ENCODE measurements around the gene MYLK3. TPM values are rescaled to one million over a fixed set of nuclear protein-coding genes. Genes with fewer than 3 reads are reported as not detected.

MYLK3 gene
- total RNA-seq, 1 experiment from 2014 or later: not detected

DNA sequence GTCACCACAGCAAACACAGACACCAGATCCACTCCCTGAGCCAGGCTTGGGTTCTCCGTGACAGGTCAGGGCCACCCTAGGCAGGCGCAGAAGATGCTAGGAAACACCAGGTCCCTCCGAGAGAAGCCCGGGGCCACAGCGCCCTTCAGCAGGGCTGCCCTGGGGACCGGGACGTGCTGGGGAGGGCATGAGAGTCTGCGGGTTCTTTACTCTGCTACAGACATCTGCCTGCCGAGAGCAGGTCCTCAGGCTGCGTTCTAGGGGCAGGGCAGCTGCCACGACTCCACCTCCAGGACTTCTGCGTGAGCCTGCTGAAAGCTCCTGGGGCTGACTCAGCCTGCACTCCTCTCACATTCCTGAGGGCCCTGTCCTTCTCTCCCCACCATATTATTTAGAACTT lies 11.4 kb downstream of the MYLK3 start:
- H3K9me3 Mint-ChIP-seq (ENCODE audit: unreplicated experiment): no peaks in the 10 kb centered on the region
- H3K27me3 Mint-ChIP-seq (ENCODE audit: insufficient read depth, unreplicated experiment): no peaks in the 10 kb centered on the region
- H3K27ac Mint-ChIP-seq (ENCODE audit: low read depth, unreplicated experiment): no peak overlapping the region
- CTCF ChIA-PET: interaction anchor here (0.7 kb wide), 1 partner anchor 44 kb away, joined by 3 read pairs; no protein-coding TSS in a partner anchor
- H3K4me1 Mint-ChIP-seq (ENCODE audit: insufficient read depth, unreplicated experiment): no peaks in the 10 kb centered on the region
- no peak overlapping the region for H3K4me3 Mint-ChIP-seq (ENCODE audit: unreplicated experiment)
- H3K36me3 Mint-ChIP-seq (ENCODE audit: insufficient read depth, unreplicated experiment): no peaks in the 10 kb centered on the region
- POLR2A ChIA-PET: no interaction called here
- TF ChIP-seq, protein P1, sequence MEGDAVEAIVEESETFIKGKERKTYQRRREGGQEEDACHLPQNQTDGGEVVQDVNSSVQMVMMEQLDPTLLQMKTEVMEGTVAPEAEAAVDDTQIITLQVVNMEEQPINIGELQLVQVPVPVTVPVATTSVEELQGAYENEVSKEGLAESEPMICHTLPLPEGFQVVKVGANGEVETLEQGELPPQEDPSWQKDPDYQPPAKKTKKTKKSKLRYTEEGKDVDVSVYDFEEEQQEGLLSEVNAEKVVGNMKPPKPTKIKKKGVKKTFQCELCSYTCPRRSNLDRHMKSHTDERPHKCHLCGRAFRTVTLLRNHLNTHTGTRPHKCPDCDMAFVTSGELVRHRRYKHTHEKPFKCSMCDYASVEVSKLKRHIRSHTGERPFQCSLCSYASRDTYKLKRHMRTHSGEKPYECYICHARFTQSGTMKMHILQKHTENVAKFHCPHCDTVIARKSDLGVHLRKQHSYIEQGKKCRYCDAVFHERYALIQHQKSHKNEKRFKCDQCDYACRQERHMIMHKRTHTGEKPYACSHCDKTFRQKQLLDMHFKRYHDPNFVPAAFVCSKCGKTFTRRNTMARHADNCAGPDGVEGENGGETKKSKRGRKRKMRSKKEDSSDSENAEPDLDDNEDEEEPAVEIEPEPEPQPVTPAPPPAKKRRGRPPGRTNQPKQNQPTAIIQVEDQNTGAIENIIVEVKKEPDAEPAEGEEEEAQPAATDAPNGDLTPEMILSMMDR (IDR thresholded peaks at IDR 0.05; ENCODE audit: unreplicated experiment): no peak
- DNase-seq (ENCODE audit: unreplicated experiment): no peak
- intact Hi-C loops (cut with micrococcal nuclease): no loop called here
- BruUV-seq (replicated peaks): no TSS peak

DNA sequence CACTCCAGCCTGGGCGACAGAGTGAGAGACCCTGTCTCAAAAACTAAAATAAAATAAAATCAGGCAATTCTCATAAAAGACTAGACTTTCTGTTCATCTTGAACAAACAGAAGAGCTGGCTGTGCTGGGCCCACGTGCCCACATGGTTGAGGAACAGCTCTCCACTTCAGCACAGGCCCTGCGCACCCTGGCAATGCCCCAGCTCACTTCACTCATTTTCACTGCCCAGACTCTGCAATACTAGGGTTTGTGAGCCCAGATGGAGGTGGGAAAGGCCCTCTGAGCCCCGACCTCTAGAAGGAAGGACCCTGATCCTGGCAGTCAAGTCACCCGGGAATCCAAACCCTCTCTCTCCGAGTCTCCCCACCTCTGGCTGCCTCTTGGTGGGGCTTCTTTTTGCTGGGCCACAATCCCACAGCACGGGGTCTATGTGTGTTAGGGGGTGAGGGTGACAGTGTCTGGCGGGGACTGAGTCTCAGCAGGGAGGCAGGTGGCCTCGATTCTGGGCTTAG lies 14.8 kb downstream of the MYLK3 start:
- Mint-ChIP-seq H3K4me1 (ENCODE audit: insufficient read depth, unreplicated experiment) (no peaks in the 10 kb centered on the region), H3K36me3 (ENCODE audit: insufficient read depth, unreplicated experiment) (no peaks in the 10 kb centered on the region), H3K27me3 (ENCODE audit: insufficient read depth, unreplicated experiment) (no peaks in the 10 kb centered on the region), H3K9me3 (ENCODE audit: unreplicated experiment) (no peaks in the 10 kb centered on the region), H3K4me3 (ENCODE audit: unreplicated experiment) (no peak overlapping the region), H3K27ac (ENCODE audit: low read depth, unreplicated experiment) (no peak overlapping the region)
- intact Hi-C loops (cut with micrococcal nuclease): no loop called here
- BruUV-seq (replicated peaks): no TSS peak
- TF ChIP-seq, protein P1 (IDR thresholded peaks at IDR 0.05; ENCODE audit: unreplicated experiment): no peak
- POLR2A ChIA-PET: no interaction called here
- CTCF ChIA-PET: interaction anchor here (0.7 kb wide), 1 partner anchor 73 kb away, joined by 3 read pairs; no protein-coding TSS in a partner anchor
- no peak for DNase-seq (ENCODE audit: unreplicated experiment)

DNA sequence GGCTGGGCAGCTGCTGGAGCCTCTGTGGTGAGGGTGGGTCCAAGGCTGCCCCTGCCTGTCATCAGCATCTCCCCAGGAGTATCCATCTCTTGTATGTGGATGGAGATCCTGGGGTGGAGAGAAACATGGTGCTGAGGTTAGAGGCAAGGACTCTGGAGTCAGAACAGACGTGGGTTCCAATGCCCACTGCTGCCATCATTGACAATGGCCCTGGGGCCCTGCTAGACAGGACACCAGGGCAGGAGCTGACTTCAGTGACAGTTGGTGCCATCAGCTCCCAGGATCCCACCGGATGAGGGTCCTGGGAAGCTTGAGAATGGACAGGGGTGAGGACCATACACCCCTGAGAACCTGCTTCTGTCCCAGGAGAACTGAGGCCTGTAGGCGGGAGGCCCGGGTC lies 15.6 kb downstream of the MYLK3 start:
- no peak overlapping the region for H3K4me3 Mint-ChIP-seq (ENCODE audit: unreplicated experiment)
- DNase-seq (ENCODE audit: unreplicated experiment): no peak
- TF ChIP-seq, protein P1 (IDR thresholded peaks at IDR 0.05; ENCODE audit: unreplicated experiment): no peak
- no peaks in the 10 kb centered on the region for H3K36me3 Mint-ChIP-seq (ENCODE audit: insufficient read depth, unreplicated experiment)
- no peaks in the 10 kb centered on the region for H3K9me3 Mint-ChIP-seq (ENCODE audit: unreplicated experiment)
- intact Hi-C loops (cut with micrococcal nuclease): no loop called here
- ChIA-PET POLR2A (no interaction called here), CTCF (interaction anchor here (0.6 kb wide), 3 partner anchors 38 to 198 kb away, joined by 3 to 4 read pairs (median 4); no protein-coding TSS in a partner anchor)
- H3K27me3 Mint-ChIP-seq (ENCODE audit: insufficient read depth, unreplicated experiment): no peaks in the 10 kb centered on the region
- no peak overlapping the region for H3K27ac Mint-ChIP-seq (ENCODE audit: low read depth, unreplicated experiment)
- no peaks in the 10 kb centered on the region for H3K4me1 Mint-ChIP-seq (ENCODE audit: insufficient read depth, unreplicated experiment)
- BruUV-seq (replicated peaks): no TSS peak

DNA sequence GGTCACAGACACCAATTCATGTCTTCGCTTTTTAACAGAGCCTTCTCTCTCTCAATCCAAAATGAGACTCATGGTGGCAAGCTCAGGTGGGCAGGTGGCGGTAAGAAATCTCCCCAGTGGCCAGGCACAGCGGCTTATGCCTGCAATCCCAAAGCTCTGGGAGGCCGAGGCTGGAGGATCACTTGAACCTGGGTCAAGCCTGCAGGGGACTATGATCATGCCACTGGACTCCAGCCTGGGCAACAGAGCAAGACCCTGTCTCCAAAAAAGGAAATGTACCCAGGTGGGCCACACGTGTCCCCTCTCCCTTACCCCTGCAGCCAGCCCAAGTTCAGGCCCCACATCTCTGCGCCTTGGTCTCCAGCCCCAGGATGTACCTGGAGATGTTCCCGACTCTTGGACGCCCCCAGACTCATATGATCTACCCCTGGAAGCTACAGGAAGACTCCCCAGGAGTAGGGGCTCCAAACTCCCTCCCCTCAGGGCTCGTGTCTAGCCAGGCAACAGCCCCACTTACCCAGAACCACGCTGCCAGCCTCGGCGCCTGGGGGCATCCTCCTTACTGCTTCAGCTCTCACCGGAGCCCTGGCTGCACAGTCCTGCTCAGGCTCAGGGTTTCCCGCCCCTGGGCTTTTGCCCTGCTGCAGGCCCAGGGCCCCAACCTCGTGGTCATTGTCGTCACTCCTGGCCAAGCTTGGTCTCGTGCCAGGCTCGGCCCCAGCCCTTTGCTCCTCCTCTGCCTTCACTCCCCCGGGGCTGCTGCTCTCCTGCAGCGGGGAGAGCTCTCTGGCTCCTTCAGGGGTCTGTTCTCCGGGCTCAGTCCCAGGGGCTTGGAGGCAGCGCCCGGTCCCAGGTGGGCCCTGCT lies 16.2 kb downstream of the MYLK3 start:
- CTCF ChIA-PET: interaction anchor here (0.6 to 0.7 kb wide), 3 partner anchors 45 to 198 kb away, joined by 3 to 4 read pairs (median 3); no protein-coding TSS in a partner anchor
- TF ChIP-seq, protein P1 (IDR thresholded peaks at IDR 0.05; ENCODE audit: unreplicated experiment): no peak
- H3K27me3 Mint-ChIP-seq (ENCODE audit: insufficient read depth, unreplicated experiment): no peaks in the 10 kb centered on the region
- POLR2A ChIA-PET: no interaction called here
- no peak overlapping the region for H3K27ac Mint-ChIP-seq (ENCODE audit: low read depth, unreplicated experiment)
- intact Hi-C loops (cut with micrococcal nuclease): no loop called here
- H3K36me3 Mint-ChIP-seq (ENCODE audit: insufficient read depth, unreplicated experiment): no peaks in the 10 kb centered on the region
- no TSS peak for BruUV-seq (replicated peaks)
- H3K4me1 Mint-ChIP-seq (ENCODE audit: insufficient read depth, unreplicated experiment): no peaks in the 10 kb centered on the region
- DNase-seq (ENCODE audit: unreplicated experiment): no peak
- no peak overlapping the region for H3K4me3 Mint-ChIP-seq (ENCODE audit: unreplicated experiment)
- no peaks in the 10 kb centered on the region for H3K9me3 Mint-ChIP-seq (ENCODE audit: unreplicated experiment)
